Activated CD8-positive, alpha-beta memory T cell treated with anti-CD3 and anti-CD28 coated beads, Interleukin-2, amount 50 U/mL, for 1 hour (primary cell): Measurements from ENCODE around the gene KRTAP10-12.

ENCODE experiments used
- DNase-seq: peaks from one replicate; pipeline ENCODE4 v3.0.0-alpha.2; 2020; ENCODE audit errors: extremely low read depth

The KRTAP10-12 gene

DNA sequence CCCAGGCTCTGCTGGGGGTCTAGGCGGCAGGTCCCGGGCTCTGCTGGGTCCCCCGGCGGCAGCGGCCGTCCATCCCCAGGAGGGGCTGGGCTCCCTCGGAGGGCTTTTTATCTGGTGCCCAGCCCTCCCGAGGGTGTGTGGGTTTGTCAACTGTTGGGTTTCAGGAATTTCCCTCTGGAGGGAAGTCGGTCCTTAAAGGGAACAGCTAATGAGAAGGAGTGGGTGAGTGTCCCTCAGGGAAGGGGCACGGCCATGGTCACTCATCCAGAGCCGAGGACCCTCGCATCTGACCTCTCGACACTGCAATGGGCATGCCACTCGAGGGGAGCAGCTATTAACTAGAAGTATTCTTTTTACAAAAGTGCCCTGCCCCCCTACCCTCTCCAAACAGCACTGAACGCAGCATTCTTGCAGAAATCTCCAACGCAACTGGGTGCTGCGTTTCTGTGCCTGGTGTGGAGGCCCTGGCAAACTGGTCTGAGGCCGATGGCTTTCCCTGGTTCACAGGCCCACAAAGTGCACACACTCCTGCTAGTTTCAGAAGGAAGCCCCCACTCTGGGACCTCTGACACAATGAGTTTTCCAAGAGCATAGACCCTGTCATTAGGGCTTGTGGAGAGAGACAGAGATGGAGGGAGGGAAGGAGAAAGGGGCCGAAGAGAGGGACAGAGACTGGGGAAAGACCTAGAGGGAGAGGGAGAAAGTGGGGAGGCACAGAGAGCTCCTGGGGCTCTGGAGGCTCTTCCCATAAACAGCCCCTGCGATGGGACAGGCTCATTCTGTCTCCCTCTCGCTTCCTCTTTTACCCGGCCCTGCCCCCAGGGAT lies 15.4 kb downstream of the KRTAP10-12 start:
- no peak for DNase-seq

DNA sequence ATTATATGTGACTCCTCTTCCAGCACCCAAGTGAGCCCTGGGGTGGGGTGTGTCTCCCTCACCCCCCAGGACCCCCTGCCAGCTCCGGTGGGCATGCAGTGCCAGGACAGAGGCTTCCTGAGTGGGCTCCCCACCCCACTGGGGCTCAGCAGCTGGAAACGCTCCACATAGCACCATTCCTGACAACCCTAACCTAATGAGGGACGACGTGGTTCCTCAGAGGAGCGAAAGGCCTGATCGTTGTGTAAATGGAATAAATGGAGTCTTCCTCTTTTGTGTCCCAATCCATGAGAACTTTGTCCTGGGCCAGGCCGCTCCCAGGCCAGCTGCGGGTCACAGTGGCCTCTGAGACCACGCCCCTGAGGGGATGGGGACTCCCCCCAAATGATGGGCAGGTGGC lies 16.2 kb downstream of the KRTAP10-12 start:
- no peak for DNase-seq

DNA sequence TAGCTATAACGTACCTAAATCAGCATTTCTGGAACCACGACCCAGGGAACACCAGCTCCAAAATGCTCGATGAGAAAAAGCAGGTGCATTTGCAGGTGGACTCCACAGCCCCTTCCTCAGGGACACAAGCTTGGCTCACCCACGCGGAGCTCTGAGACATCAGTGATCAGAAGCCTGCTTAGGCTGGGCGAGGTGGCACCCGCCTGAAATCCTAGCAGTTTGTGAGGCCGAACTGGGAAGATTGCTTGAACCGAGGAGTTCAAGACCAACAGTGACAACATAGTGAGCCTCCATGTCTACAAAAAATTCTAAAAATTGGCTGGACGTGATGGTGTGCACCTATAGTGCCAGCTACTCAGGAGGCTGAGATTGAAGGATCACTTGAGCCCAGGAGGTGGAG lies 16.9 kb downstream of the KRTAP10-12 start:
- no peak for DNase-seq

DNA sequence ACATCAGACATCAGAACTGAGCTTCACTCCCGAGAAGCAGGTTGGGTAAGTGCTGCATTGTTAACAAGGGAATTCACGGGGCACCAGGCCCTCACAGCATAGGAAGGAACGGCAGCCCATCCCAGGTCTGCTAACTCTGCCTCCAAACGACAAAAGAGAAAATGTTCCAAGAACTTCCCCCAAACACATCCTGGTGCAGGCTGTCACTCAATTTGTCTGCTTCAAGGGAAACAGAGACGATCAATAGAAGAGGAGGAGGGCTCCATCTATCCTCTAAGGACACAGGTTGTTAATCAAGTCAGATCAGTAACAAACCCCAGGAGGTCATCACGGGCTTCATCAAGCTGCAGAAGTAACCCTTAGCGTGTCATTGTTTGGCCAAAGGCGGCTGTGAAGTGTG lies 17.9 kb downstream of the KRTAP10-12 start:
- no peak for DNase-seq

DNA sequence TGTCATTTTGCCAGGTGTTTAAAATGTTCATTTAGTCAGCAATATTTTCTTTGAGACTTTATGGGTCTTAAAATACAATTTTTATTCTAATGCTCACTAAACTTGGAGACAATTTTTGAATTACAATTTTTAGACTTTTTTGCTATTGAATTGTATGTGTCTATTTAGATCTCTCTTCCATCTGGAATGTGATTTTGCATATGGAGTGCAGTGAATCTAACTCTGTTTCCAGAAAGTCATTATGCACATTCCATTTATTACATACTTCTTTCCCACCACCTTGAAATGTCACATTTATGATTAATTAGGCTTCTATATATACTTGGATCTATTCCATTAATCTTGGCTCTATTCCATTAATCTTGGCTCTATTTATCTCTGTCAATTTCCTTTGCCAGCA lies 20.0 kb downstream of the KRTAP10-12 start:
- no peak for DNase-seq

DNA sequence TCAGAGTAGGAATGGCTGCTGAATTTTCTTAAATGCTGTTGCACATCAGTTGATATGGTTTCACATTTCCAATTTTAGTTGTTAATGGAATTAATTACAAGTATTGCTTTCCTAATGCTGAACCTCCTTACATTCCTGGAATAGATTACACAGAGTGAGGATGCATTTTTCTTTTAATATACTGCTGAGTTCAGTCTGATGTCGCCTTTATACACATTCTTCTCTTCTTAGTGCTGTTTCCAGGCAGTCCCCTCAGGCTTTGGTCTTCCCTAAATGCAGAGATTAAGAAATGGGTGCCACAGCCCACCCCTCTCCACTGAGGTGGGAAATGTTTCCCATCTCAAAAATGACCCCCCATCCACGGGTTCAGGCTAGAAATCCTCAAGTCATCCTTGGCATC lies 21.1 kb downstream of the KRTAP10-12 start:
- no peak for DNase-seq

DNA sequence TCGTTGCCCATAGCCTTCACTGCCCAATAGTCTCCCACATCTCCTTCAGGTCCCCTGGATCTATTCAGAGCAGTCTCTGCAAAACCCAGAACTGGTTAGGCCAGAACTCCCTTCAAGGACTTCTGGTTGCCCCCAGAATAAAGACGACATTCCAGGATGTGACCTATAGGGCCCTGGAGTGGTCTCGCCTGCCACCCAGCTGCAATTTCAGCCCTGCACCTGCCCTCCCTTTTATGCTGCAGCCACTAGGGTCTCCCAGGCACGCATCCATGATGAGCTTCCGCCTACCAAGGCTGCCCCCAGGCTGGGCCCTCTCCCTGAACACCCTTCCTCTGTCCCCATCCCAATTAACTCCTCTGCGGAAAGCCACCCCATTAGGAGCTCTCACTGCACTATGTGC lies 21.6 kb downstream of the KRTAP10-12 start:
- DNase-seq: no peak

DNA sequence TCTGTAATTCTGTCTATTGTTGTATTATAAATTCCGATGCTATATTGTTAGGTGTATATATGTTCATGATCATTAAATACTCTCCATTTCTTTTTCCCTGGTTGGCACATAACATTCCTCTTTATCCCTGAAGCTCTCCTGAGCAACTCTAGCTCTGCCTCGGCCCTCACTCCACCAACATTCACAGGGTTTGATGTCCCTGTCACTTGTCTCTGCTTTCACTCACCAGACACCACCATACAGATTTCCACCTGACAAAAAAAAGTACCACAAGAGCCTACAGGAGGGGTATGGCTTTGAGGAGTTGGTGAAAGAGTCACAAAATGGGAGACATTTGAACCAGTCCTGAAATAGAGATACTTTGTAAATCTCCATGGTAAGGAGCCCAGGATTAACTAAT lies 23.2 kb downstream of the KRTAP10-12 start:
- no peak for DNase-seq

DNA sequence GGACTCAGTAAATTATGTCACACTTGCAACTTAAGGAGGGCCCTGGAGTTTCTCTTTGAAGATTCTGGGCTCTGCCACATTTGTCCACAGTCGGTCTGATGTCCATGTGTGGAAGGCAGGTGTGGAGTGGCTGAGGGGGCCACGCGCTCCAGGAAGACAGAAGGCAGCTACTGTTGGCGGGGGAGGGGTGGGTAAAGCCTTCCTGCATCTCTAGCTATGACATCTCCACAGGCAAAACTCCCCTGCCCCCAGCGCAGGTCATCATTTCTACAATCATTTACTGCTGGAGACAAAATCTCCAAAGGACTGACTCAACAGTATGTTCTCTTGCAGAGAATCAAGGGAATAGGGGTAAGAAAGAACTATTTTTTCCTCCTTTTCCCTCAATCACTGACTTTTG lies 25.8 kb downstream of the KRTAP10-12 start:
- DNase-seq: no peak

DNA sequence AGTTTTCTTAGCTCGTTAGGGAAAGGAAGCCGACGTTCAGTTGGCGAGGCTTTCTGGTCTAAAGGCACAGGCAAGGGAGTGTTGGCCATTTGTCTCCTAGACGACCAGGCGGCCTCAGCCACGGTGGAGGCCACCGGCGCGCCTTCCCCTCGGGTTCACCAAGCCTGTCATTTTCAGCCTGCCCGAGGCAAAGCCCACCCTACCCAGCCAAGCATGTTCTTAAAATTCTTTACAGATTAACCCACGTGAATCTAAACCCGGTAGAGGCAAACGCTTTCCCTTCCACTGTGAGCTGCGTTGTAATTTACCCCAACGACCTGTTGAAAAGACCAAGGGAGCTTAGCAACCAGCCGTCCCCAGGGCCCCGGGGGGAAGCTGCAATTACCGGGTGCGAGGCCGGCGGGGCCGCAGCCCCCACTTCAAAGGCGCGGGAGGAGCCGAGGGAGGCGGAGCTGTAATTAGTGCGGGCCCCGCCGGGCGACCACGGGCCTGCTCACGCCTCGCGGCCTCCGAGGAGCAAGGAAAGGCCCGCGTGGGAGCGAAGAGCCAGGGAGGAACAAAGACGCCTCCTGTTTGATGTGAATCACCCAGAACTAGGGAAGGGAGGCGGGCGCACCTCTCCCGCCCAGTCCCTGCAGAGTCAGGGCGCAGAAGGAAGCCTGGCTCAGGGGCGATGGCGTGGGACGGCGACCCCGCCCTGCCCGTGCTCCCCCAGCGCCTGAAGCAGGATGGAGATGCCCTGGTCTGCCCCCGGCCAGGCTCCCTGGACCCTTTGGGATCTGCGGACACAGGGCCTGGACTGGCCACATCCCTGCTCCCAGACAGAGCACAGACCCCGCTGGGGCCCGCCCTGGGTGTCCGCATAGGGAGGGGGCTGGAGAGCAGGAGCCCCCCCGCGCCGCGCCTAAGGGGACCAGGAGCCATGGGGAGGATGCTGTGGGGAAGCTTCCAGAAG lies 26.5 kb downstream of the KRTAP10-12 start:
- DNase-seq: no peak

DNA sequence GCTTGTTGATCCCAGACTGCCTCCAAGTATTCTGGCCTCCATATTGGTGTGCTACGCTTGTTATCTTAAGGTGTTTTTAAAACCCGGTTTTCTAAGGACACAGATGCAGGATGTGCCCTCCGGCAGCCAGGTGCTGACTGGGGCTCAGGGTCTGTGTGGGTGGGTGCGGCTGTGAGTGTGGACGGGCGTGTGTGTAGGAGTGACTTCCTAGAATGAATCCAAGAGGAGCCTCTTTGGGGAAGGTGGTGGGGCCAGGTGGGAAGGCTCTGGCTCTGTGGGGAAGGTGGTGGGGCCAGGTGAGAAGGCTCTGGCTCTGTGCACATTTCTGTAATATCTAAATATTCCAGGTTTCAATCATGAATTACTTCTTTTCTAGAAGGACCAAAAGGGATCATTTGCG lies 27.2 kb downstream of the KRTAP10-12 start:
- no peak for DNase-seq

DNA sequence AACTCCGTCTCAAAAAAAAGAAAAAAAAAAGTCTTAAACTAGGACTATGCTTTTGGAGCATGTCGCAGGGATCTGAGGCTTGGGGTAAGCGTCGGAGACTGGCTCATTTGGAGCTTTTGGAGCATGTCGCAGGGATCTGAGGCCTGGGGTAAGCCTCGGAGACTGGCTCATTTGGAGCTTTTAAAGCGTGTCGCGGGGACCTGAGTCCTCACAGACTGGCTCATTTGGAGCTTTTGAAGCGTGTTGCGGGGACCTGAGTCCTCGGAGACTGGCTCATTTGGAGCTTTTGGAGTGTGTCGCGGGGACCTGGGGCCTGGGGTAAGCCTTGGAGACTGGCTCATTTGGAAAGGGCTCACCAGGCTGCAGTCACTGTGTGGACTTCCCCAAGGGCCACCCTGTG lies 28.0 kb downstream of the KRTAP10-12 start:
- no peak for DNase-seq

DNA sequence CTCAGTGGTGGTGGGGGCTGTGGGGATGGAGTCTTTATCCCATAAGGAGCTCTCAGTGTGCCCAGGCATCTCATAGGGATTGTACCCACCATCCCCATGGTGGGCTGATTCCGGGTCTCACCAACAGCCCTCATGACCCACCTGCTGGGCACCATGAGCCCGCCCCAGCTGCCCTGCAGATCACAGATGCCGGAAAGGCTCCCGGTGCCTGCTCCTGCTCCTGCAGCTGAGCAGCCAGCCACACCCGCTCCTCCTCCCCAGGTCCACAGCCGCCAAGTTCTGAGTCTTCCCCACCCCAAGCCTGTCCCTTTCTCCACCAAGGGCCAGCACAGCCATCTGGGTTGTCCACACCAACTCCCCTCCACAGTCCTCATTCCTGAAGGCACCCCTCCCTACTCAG lies 29.9 kb downstream of the KRTAP10-12 start:
- no peak for DNase-seq

DNA sequence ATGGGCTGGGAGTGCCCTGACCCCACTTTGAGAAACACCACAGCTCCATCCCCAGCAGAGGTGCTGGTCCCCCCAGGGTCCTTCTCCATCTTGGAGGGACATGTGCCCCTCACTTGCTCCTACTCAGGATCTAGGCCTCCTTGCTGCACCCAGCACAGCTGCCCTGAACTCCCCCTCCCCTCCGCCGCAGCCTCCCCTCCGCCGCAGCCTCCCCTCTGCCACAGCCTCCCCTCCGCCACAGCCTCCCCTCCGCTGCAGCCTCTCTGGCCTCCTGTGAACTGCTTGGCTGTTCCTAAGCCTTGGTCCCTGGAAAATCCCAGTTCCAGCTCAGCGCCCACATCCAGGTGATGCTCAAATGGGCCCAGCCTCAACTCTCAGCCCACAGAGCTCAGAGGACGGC lies 30.3 kb downstream of the KRTAP10-12 start:
- no peak for DNase-seq

DNA sequence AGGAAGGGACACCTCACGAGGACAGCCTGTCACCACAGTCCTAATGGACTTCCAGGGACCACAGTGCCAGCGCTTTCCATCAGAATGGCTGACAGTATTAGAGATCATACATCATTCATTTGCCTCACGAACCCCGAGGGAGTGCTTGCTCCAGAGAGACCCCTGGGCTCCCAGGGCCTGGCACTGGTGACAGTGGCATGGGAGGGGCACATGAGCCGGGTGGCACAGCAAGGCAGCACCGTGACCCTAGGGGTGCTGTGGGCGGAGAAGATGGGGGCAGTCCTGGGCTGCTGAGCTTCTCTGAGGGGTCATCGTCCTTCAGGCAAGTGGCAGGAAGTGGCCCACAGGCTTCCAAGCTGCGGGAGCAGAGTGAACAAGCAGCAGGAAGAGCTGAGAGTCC lies 30.8 kb downstream of the KRTAP10-12 start:
- no peak for DNase-seq

DNA sequence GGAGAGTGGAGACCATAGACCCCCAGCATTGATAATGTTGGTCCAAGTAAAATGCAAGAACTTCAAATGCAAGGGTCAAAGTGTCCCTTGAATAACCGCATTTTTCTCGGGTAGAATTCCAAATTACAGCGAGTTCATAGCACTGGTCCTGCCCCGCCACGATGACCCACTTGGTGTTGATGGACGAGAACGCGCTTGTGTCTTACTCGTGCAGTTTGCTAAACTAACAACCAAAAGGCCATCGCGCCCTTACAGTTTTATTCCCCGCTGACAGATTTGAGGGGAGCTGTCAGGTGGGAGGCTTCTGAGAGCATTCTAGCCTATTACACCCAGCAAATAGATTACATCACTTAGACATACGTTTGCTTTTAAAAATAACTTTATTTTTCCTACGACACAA lies 31.7 kb downstream of the KRTAP10-12 start:
- DNase-seq: no peak

DNA sequence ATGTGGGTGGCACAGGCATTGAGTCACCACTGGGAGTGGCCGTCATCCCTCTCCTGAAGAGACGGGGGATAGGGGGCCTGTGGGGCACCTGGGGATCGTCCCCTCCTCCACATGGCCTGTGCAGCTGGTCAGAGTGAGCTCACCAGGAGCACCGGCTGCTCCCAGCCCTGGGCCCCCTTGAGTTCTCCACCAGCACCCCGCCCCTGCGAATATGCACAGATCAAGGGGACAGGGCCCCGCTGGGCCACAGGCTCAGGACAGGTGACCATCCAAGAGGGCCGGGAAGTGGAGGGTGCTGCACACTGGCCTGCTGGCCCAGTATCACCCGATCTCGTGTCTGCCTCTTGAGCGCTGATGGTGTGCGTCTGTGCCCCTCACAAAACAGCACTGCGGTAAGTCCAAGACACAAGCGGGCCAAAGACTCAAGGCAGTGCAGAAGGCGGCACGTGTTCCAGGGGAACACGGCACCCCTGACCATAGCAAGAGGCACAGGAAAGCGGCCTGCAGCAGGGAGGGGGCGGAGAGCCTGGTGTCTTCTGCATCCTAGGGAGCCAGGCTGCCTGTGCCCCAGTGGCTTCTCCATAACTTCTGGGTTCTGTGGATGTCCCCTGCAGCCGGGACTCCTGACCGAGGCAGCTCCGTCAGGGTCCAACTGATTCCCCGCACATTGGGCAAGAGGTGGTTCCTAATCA lies 32.5 kb downstream of the KRTAP10-12 start:
- DNase-seq: no peak

DNA sequence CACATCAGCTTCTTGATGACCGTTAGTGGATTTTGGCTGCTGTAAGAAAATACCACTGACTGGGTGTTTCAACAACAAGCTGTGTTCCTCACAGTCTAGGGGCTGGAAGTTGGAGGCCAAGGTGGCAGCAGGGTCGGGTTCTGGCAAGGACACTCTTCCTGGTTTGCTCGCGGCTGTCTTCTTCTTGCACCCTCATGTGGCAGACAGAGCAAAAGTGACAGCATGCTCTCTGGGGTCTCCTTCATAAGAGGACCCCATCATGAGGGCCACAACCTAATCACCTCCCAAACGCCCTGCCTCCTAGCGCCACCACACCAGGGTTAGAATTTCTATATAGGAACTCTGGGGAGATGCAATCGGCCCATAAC lies 33.0 kb downstream of the KRTAP10-12 start:
- DNase-seq: no peak

DNA sequence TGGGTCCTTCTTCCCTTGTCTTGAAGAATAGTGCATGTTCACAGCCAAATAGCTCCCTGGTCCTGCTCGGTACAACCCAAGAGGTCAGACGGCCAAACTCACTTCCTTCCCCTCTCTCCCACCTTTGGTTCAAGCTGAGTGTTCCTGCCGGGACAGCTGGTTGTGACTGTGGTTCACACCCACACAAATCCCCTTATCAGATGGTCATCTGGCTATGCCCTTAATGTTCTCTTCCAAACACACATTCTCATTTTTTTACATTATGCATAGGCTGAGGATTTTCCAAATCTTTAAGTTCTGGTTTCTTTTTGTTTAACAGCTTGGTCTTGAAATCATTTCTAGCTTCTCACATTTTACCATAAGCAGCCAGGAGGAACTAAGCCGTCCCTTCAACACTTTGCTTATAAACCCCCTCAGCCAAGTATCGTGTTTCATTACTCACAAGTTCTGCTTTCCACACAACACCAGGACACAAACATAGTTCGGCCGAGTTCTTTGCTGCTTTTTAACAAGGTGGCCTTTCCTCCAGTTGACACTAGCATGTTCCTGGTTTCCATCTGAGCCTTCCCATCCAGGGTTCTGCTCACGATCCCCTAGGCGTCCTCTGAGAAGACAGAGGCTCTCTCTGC lies 34.1 kb downstream of the KRTAP10-12 start:
- no peak for DNase-seq

DNA sequence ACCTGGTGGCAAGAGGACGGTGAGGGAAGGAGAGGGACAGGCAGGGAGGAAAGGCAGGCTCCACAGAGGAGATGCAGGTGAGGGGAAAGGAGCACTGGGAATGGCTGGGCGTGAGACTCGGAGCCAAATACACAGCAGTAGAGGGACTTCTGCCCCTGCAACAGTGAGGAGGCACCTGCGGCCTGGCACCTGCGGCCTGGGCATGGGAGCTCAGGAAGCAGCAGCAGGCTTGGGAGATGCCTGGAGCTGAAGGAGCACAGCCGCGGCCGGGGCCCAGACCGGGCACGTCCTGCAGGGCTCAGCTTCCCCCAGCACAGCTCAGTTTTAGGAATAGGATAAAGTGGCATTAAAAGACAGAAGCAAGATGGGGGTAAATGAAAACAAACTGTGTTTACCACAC lies 35.3 kb downstream of the KRTAP10-12 start:
- no peak for DNase-seq

DNA sequence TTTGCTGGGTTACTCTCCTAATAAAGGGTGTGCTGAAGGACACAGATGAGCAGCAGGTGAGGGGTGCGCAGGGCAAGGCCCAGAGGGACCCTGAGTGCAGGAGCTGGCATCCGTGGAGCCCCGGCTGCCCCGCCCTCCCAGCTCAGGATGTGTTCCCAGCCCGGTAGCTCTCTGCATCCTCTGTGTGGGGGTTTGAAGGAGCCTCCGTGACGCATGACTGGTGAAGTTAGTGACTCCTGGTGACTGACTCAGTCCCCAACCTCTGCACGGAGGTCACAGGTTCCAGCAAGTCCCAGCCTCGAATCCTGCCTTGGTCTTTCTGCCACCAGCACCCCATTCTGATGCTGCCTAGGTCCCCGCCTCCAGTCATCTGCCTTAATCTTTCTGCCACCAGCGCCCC lies 36.0 kb downstream of the KRTAP10-12 start:
- no peak for DNase-seq
